PC-3 (cell line): ENCODE results near the gene SPAG7.

Experiments
- CTCF ChIP-seq: fragments of 300-600 bp; sonication (generic); conservative IDR thresholded peaks from 2 replicates; pipeline ENCODE4 v1.5.1; 2017; ENCODE audit warnings: antibody characterized with exemption, low read depth, mild to moderate bottlenecking, low read length
- EZH2 ChIP-seq: fragments of 300-600 bp; sonication (generic); IDR thresholded peaks from one replicate; pipeline ENCODE4 v1.6.1; 2017; ENCODE audit warnings: antibody characterized with exemption, mild to moderate bottlenecking, low read length; ENCODE audit not compliant: unreplicated experiment
- EZH2phosphoT487 ChIP-seq: fragments of 300-600 bp; sonication (generic); IDR thresholded peaks from 2 replicates; pipeline ENCODE4 v1.6.1; 2018; ENCODE audit warnings: mild to moderate bottlenecking, antibody characterized with exemption, low read length, borderline replicate concordance

DNA sequence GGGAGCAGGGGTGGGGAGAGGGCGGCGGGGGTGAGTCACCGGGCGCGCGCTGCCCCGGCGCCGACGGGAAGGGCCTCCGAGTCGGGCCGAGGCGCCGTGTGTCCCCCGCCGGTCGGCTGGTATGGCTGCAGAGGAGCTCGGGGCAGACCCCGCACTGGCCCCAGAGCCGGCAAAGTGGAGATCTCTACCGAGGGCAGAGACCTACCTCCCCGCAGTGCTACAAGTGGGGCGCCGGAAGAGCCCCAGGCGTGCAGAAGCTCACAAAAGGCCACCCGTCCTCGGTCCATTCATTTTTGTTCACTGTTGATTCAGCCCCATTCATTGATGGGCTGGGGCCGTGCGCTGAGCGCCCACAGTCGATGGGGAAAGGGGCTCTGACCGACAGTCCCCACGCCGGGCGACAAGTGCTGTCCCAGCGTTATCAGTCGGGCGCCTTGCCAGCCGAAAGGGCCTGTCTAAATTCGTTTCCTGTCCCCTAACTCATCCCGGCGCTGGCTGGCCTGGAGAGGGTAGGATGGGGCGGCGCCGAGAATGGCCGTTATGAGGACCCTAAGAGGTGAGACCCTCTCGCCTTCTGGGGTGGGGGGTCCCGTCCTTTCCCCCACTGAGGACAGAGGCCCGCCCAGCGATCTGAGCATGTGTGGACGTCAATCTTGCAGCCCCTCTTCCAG lies 17.4 kb downstream of the SPAG7 start:
- TF ChIP-seq EZH2 (no peak), CTCF (no peak), EZH2phosphoT487 (no peak)
